ENCODE measurements around the gene MID1IP1. TPM values are rescaled to one million over a fixed set of nuclear protein-coding genes. Genes with fewer than 3 reads are reported as not detected.

Gene MID1IP1
- total and polyA plus RNA-seq, 4 donors: 6.8 to 92.0 (median 37.0) TPM

DNA sequence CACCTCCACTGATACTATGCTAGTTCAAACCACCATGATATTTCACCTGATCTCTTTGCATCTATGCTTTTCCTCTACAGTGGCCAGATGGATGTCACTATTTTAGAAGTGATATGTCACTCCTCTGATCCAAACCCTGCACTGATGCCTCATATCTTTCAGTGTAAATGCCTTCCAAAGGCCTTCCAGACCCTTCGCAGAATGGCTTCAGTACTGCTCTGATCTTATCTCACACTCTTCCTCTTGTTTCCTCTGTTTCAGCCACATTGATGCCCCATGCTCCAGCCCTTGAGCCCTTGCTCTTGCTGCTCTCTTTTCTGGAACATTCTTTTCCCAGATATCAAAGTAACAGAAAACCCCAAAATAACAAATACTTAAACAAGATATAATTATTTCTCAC is 17.9 kb downstream of the MID1IP1 start:
- no peaks in the 10 kb centered on the region for H3K36me3 ChIP-seq (ENCODE audit: control insufficient read depth in 4 of 4, insufficient read depth in 3 of 4, low read depth in 1 of 4, low read length in 3 of 4)
- no peak overlapping the region for H3K4me3 ChIP-seq (ENCODE audit: low read depth in 1 of 3, low read length in 3 of 3)
- H3K27ac ChIP-seq (ENCODE audit: low read depth in 1 of 2, low read length in 2 of 2): no peak overlapping the region
- H3K4me1 ChIP-seq (ENCODE audit: control insufficient read depth in 4 of 4, insufficient read depth in 4 of 4, low read length in 3 of 4): peaks cover 0 to 3% (median 0%) of the 10 kb centered on the region in 4 donors
- TF ChIP-seq, protein P1, sequence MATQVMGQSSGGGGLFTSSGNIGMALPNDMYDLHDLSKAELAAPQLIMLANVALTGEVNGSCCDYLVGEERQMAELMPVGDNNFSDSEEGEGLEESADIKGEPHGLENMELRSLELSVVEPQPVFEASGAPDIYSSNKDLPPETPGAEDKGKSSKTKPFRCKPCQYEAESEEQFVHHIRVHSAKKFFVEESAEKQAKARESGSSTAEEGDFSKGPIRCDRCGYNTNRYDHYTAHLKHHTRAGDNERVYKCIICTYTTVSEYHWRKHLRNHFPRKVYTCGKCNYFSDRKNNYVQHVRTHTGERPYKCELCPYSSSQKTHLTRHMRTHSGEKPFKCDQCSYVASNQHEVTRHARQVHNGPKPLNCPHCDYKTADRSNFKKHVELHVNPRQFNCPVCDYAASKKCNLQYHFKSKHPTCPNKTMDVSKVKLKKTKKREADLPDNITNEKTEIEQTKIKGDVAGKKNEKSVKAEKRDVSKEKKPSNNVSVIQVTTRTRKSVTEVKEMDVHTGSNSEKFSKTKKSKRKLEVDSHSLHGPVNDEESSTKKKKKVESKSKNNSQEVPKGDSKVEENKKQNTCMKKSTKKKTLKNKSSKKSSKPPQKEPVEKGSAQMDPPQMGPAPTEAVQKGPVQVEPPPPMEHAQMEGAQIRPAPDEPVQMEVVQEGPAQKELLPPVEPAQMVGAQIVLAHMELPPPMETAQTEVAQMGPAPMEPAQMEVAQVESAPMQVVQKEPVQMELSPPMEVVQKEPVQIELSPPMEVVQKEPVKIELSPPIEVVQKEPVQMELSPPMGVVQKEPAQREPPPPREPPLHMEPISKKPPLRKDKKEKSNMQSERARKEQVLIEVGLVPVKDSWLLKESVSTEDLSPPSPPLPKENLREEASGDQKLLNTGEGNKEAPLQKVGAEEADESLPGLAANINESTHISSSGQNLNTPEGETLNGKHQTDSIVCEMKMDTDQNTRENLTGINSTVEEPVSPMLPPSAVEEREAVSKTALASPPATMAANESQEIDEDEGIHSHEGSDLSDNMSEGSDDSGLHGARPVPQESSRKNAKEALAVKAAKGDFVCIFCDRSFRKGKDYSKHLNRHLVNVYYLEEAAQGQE (IDR thresholded peaks at IDR 0.05): no peak
- TF ChIP-seq FOXA1 (IDR thresholded peaks at IDR 0.05) (no peak), TAF1 (conservative IDR thresholded peaks at IDR 0.05) (no peak), HNF4G (IDR thresholded peaks at IDR 0.05) (no peak), RXRA (IDR thresholded peaks at IDR 0.05) (no peak), GABPA (IDR thresholded peaks at IDR 0.05 in 1 of 2, conservative IDR thresholded peaks at IDR 0.05 in 1 of 2) (no peak), JUND (IDR thresholded peaks at IDR 0.05) (no peak), FOXA2 (IDR thresholded peaks at IDR 0.05) (no peak), HNF4A (conservative IDR thresholded peaks at IDR 0.05) (no peak), RAD21 (IDR thresholded peaks at IDR 0.05) (no peak), NR2F2 (IDR thresholded peaks at IDR 0.05) (no peak)
- TF ChIP-seq, protein P2, sequence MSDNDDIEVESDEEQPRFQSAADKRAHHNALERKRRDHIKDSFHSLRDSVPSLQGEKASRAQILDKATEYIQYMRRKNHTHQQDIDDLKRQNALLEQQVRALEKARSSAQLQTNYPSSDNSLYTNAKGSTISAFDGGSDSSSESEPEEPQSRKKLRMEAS (IDR thresholded peaks at IDR 0.05): no peak
- TF ChIP-seq, protein P3, sequence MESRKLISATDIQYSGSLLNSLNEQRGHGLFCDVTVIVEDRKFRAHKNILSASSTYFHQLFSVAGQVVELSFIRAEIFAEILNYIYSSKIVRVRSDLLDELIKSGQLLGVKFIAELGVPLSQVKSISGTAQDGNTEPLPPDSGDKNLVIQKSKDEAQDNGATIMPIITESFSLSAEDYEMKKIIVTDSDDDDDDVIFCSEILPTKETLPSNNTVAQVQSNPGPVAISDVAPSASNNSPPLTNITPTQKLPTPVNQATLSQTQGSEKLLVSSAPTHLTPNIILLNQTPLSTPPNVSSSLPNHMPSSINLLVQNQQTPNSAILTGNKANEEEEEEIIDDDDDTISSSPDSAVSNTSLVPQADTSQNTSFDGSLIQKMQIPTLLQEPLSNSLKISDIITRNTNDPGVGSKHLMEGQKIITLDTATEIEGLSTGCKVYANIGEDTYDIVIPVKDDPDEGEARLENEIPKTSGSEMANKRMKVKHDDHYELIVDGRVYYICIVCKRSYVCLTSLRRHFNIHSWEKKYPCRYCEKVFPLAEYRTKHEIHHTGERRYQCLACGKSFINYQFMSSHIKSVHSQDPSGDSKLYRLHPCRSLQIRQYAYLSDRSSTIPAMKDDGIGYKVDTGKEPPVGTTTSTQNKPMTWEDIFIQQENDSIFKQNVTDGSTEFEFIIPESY (IDR thresholded peaks at IDR 0.05): no peak
- TF ChIP-seq, protein P4, sequence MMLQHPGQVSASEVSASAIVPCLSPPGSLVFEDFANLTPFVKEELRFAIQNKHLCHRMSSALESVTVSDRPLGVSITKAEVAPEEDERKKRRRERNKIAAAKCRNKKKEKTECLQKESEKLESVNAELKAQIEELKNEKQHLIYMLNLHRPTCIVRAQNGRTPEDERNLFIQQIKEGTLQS (IDR thresholded peaks at IDR 0.05): no peak
- no peak for DNase-seq (ENCODE audit: low spot score)
- H3K27me3 ChIP-seq (ENCODE audit: control insufficient read depth in 4 of 4, insufficient read depth in 4 of 4, low read length in 3 of 4): no peaks in the 10 kb centered on the region
- H3K9me3 ChIP-seq (ENCODE audit: control insufficient read depth in 4 of 4, low read length in 3 of 4): no peaks in the 10 kb centered on the region
- WGBS: 95% methylated on average over 1 of the region's 1 CpG
- no peak overlapping the region for H3K9ac ChIP-seq (ENCODE audit: low read depth in 1 of 2, low read length in 2 of 2)

DNA sequence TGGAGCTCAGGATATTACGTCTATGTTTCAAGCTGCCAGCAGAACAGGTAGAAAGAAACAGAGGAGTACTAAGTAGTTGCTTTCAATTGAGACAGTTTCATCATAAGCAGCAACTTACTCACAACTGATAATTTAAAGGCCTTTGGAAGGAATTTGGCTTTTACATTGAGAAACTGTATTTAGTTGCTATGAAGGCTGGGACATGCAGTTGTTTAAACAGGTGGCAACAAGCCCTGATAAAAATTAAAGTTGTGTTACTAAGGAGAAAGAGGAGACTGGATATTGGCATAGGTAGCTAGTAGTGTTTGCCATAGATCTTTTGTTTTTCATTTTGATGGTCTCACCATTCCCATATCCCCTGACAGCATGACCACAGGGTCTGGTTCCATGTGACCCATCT is 18.4 kb downstream of the MID1IP1 start:
- WGBS: 96% methylated on average over 1 of the region's 1 CpG
- H3K9ac ChIP-seq (ENCODE audit: low read depth in 1 of 2, low read length in 2 of 2): no peak overlapping the region
- DNase-seq (ENCODE audit: low spot score): no peak
- no peaks in the 10 kb centered on the region for H3K27me3 ChIP-seq (ENCODE audit: control insufficient read depth in 4 of 4, insufficient read depth in 4 of 4, low read length in 3 of 4)
- no peaks in the 10 kb centered on the region for H3K36me3 ChIP-seq (ENCODE audit: control insufficient read depth in 4 of 4, insufficient read depth in 3 of 4, low read depth in 1 of 4, low read length in 3 of 4)
- H3K4me3 ChIP-seq (ENCODE audit: low read depth in 1 of 3, low read length in 3 of 3): no peak overlapping the region
- peaks cover 0 to 3% (median 0%) of the 10 kb centered on the region in 4 donors for H3K4me1 ChIP-seq (ENCODE audit: control insufficient read depth in 4 of 4, insufficient read depth in 4 of 4, low read length in 3 of 4)
- H3K27ac ChIP-seq (ENCODE audit: low read depth in 1 of 2, low read length in 2 of 2): no peak overlapping the region
- no peaks in the 10 kb centered on the region for H3K9me3 ChIP-seq (ENCODE audit: control insufficient read depth in 4 of 4, low read length in 3 of 4)
- TF ChIP-seq, protein P4 (IDR thresholded peaks at IDR 0.05): no peak
- TF ChIP-seq JUND (IDR thresholded peaks at IDR 0.05) (no peak), SP1 (IDR thresholded peaks at IDR 0.05) (no peak), YY1 (IDR thresholded peaks at IDR 0.05) (no peak), HNF4A (conservative IDR thresholded peaks at IDR 0.05) (no peak), NR2F2 (IDR thresholded peaks at IDR 0.05) (no peak), EGR1 (IDR thresholded peaks at IDR 0.05; ENCODE audit: low read depth in 2 of 2) (no peak), GABPA (IDR thresholded peaks at IDR 0.05 in 1 of 2, conservative IDR thresholded peaks at IDR 0.05 in 1 of 2) (no peak), FOXA1 (IDR thresholded peaks at IDR 0.05) (no peak)
- TF ChIP-seq, protein P5, sequence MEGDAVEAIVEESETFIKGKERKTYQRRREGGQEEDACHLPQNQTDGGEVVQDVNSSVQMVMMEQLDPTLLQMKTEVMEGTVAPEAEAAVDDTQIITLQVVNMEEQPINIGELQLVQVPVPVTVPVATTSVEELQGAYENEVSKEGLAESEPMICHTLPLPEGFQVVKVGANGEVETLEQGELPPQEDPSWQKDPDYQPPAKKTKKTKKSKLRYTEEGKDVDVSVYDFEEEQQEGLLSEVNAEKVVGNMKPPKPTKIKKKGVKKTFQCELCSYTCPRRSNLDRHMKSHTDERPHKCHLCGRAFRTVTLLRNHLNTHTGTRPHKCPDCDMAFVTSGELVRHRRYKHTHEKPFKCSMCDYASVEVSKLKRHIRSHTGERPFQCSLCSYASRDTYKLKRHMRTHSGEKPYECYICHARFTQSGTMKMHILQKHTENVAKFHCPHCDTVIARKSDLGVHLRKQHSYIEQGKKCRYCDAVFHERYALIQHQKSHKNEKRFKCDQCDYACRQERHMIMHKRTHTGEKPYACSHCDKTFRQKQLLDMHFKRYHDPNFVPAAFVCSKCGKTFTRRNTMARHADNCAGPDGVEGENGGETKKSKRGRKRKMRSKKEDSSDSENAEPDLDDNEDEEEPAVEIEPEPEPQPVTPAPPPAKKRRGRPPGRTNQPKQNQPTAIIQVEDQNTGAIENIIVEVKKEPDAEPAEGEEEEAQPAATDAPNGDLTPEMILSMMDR (IDR thresholded peaks at IDR 0.05; ENCODE audit: low read depth, low read length, missing input control): no peak
- TF ChIP-seq, protein P2 (IDR thresholded peaks at IDR 0.05): no peak
- TF ChIP-seq, protein P3 (IDR thresholded peaks at IDR 0.05): no peak
